ENCODE data around the gene NBR1.

DNA sequence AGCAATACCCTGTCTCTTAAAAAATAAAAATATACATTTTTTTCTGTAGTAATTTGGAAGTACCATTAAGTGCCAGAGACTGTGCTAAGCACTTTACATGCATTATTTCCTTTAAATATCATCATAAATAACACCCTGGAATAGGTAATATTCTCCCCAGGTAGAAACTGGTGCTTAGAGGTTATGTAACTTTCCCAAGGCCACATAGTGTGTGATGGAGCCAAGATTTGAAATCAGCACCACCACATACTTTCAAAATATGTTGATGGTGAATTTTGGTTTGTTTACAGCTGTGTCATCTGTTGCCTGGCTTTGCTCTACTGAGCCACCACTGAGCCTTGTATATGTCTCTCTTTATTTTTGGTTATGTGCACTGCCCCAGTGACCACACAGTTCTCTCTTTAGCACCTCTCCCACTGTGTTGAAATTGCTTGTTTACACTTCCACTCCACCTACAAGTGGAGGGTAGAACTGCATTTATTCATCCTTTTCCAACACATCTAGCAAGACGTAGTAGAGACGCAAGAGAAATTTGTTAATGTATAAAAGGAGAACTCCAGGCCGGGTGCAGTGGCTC, 19.0 kb upstream of the NBR1 start:
- TF ChIP-seq, protein P1, sequence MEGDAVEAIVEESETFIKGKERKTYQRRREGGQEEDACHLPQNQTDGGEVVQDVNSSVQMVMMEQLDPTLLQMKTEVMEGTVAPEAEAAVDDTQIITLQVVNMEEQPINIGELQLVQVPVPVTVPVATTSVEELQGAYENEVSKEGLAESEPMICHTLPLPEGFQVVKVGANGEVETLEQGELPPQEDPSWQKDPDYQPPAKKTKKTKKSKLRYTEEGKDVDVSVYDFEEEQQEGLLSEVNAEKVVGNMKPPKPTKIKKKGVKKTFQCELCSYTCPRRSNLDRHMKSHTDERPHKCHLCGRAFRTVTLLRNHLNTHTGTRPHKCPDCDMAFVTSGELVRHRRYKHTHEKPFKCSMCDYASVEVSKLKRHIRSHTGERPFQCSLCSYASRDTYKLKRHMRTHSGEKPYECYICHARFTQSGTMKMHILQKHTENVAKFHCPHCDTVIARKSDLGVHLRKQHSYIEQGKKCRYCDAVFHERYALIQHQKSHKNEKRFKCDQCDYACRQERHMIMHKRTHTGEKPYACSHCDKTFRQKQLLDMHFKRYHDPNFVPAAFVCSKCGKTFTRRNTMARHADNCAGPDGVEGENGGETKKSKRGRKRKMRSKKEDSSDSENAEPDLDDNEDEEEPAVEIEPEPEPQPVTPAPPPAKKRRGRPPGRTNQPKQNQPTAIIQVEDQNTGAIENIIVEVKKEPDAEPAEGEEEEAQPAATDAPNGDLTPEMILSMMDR (IDR thresholded peaks at IDR 0.05): no peak
- TF ChIP-seq POLR2A (IDR thresholded peaks at IDR 0.05) (no peak), EP300 (IDR thresholded peaks at IDR 0.05) (no peak)

Measured in ovary (tissue), 3 donors.